ENCODE measurements around the gene P2RX6.

The P2RX6 gene

DNA sequence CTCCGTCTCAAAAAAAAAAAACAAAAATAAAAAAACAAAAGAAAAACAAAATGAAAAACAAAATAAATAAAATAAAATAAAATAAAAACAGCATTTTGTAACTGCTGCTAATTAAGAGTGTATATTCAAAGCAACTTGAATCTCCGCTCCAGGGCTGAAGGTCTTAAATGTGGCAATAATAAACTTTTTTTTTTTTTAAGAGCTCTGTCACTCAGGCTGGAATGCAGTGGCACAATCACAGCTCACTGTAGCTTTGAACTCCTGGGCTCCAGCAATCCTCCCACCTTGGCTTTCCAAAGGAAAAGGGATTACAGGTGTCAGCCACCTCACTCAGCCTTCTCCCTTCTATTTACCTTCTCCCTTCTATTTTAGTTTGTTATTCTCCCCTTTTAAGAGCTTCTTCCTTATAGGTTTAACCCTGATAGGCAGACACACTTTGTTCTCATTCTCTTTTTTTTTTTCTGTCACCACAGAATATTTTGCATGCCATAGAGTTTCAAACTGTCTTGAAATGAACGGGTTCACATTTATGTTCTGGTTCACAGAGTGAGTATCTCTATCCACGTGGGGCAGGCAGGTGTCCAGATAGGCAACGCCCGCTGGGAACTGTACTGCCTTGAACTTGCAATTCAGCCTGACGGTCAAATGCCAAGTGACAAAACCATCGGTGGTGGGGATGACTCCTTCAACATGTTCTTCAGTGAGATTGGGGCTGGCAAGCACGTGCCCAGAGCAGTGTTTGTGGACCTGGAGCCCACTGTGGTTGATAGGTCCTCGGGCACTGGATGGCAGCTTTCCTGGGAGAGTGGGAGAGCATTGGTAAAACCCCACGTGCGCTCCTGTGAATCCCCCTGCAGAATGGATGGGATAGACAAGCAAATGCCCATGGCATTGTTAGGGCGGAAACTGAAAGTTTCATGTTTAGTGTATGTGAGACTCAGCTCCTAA, 50.2 kb downstream of the P2RX6 start:
- TF ChIP-seq, protein P1, sequence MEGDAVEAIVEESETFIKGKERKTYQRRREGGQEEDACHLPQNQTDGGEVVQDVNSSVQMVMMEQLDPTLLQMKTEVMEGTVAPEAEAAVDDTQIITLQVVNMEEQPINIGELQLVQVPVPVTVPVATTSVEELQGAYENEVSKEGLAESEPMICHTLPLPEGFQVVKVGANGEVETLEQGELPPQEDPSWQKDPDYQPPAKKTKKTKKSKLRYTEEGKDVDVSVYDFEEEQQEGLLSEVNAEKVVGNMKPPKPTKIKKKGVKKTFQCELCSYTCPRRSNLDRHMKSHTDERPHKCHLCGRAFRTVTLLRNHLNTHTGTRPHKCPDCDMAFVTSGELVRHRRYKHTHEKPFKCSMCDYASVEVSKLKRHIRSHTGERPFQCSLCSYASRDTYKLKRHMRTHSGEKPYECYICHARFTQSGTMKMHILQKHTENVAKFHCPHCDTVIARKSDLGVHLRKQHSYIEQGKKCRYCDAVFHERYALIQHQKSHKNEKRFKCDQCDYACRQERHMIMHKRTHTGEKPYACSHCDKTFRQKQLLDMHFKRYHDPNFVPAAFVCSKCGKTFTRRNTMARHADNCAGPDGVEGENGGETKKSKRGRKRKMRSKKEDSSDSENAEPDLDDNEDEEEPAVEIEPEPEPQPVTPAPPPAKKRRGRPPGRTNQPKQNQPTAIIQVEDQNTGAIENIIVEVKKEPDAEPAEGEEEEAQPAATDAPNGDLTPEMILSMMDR (IDR thresholded peaks at IDR 0.05; ENCODE audit: low read depth, low read length, missing control alignments): no peak

DNA sequence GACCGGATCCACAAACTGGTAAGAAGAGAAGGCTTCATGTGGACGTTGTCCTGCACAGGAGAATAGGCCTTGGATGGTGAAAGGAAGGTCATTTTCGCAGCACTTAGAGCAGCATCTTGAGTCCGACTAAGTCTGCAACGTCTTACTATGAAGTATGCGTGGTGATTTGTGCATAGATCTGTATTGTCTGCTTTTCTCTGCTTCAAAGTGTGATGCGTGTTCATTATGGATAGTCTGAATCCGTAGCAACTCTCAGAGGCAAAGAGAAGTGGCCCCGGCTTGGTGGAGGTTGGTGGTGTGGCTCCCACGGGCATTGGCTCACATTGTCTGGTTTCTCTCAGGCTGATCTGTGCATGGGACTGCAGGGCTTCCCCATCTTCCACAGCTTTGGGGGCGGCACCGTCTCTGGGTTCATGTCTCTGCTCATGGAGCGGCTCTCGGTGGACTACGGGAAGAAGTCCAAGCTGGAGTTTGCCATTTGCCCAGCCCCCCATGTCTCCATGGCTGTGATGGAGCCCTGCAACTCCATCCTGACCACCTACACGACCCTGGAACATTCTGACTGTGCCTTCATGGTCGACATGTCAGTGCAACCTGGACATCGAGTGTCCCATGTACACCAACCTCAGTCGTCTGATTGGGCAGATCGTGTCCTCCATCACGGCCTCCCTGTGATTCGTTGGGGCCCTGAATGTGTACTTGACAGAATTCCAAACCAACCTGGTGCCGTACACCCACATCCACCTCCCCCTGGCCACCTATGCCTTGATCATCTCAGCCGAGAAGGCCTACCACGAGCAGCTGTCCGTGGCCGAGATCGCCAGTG, 52.3 kb downstream of the P2RX6 start:
- TF ChIP-seq, protein P1 (IDR thresholded peaks at IDR 0.05; ENCODE audit: low read depth, low read length, missing control alignments): no peak
- no peak overlapping the region for H3K4me3 ChIP-seq (replicated peaks; ENCODE audit: low read depth, low read length)
- no peak for DNase-seq (ENCODE audit: extremely low read depth, low read depth)

More for the DNA sequence above, 50.2 kb downstream of the P2RX6 start:
- no peak overlapping the region for H3K4me3 ChIP-seq (replicated peaks; ENCODE audit: low read depth, low read length)
- DNase-seq (ENCODE audit: extremely low read depth, low read depth): no peak

DNA sequence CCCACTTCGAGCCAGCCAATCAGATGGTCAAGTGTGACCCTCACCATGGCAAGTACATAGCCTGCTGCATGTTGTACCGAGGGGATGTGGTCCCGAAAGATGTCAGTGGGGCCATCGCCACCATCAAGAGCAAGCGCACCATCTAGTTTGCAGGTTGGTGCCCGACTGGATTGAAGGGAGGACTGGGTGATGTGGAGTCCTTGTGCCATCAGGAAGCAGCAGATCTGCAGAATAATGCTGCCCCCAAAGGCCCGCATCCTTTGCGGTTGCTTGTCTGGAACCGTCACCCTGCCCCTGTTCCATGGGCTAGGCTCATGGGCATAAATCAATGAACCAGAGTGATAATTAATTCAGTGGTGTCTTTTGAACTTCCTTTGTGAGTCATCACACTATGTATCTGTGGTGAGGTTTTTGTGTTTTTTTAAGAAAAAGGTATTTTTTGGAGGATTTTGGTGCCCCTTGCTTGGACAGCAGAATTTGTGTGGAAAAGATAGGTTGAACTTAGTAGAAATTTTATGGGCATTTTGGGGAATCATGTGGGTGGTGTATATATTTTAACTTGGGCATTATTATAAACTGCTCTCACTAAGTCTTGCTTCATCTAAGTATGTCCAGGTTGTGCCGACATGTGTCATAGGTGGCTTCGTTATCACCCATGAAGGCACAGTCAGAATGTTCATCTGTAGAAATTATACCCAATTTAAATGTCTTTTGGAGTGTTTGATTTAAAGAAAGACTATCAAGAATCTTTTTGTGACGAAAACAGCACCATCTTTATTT, 53.1 kb downstream of the P2RX6 start:
- H3K4me3 ChIP-seq (replicated peaks; ENCODE audit: low read depth, low read length): no peak overlapping the region
- no peak for DNase-seq (ENCODE audit: extremely low read depth, low read depth)
- TF ChIP-seq, protein P1 (IDR thresholded peaks at IDR 0.05; ENCODE audit: low read depth, low read length, missing control alignments): no peak

DNA sequence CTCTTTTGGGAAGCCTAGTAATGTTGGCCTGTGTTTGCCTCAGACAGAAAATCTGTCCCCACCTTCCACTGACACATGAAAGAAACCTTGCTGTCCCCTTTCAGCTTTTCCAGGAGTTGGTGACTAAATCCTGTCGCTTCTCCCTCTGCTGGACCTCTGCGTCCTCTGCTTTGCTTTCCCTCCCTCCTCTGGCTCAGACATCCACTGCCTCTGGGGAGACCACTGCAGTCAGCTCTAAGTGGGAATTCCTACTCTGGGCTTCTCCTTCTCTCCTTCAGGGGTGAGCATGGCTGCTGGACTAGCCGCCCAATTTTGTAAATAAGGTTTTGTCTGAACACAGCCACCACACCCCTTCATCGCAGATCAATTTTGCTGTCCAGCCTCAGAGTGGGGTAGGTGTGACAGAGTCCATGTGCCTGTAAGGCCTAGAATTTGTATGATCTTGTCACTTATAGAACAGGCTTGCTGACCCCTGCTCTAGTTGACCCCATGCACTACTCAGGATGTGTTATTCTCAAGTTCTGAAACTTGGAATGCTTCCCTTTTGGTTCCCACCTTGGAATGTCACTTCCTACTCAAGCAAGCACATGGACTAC, 53.8 kb downstream of the P2RX6 start:
- H3K4me3 ChIP-seq (replicated peaks; ENCODE audit: low read depth, low read length): no peak overlapping the region
- no peak for DNase-seq (ENCODE audit: extremely low read depth, low read depth)
- TF ChIP-seq, protein P1 (IDR thresholded peaks at IDR 0.05; ENCODE audit: low read depth, low read length, missing control alignments): no peak

DNA sequence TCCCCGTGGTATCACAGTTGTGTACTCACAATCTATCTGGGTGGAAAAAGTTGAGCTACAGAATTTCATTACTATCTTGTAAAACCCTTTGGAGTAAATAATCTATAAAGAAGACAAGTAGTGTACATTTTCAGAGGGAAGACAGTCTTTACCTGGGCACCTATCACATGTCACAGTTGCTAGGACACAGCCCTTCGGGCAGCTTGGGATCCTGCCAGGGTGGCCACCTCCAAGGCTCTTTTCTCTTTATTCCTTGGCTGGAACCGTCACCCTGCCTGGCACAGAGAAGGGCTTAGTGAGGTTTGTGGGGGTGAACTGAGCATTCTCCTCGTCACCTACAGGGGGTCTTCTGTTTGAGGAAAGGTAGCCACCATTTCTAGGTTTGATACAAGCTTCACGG, 54.4 kb downstream of the P2RX6 start:
- TF ChIP-seq, protein P1 (IDR thresholded peaks at IDR 0.05; ENCODE audit: low read depth, low read length, missing control alignments): no peak

More for the DNA sequence above, 54.4 kb downstream of the P2RX6 start:
- DNase-seq (ENCODE audit: extremely low read depth, low read depth): no peak
- H3K4me3 ChIP-seq (replicated peaks; ENCODE audit: low read depth, low read length): no peak overlapping the region
